ENCODE measurements around the gene POLDIP2. TPM values are rescaled to one million over a fixed set of nuclear protein-coding genes. Genes with fewer than 3 reads are reported as not detected.

Gene POLDIP2
- total RNA-seq, 4 donors from 2014 or later: 54.9 to 95.3 (median 66.5) TPM

DNA sequence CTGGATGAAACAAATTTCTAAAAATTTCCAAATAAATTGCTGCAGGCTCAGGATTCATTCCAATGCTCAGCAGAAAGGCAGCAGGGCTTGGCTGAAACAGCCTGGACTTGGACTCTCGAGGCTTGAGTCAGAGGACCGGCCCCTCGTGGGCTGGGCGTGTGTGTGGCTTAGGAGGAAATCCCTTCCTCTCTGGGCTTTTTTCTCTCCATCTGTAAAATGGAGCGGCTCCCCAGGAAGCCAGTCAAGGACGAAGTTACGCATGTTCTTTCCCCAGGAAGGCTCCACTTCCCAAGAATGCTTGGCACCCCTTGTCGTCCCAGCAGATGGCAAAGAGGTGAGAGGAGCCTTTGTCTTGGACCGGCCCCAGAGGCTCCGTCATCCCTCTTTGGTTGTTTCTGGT is 35.2 kb upstream of the POLDIP2 start:
- Histone ChIP-seq H3K36me3 (peaks cover 0 to 28% (median 8%) of the 10 kb centered on the region in 4 donors), H3K9me3 (no peaks in the 10 kb centered on the region), H3K27ac (no peak overlapping the region), H3K4me3 (no peak overlapping the region), H3K4me1 (no peaks in the 10 kb centered on the region), H3K27me3 (no peaks in the 10 kb centered on the region)
- 80 to 88% methylated on average over 2 to 10 of the region's 10 CpGs for WGBS, 2 donors (ENCODE audit: low coverage in 1 of 2)
- in situ Hi-C loops (cut with MboI; ENCODE audit: low pct_ligation_motif_present in 1 of 4, low pct_unique_long_range_greater_than_20kb in 1 of 4, low sequenced_read_pairs in 3 of 4): no loop called here
- no peak for DNase-seq
- TF ChIP-seq EP300 (IDR thresholded peaks at IDR 0.05; ENCODE audit: low read depth) (no peak), CTCF (IDR thresholded peaks at IDR 0.05) (no peak), POLR2A (IDR thresholded peaks at IDR 0.05) (no peak), POLR2AphosphoS5 (IDR thresholded peaks at IDR 0.05) (no peak)
- intact Hi-C loops (cut with DNase I; ENCODE audit: low total_unique reads): no loop called here

DNA sequence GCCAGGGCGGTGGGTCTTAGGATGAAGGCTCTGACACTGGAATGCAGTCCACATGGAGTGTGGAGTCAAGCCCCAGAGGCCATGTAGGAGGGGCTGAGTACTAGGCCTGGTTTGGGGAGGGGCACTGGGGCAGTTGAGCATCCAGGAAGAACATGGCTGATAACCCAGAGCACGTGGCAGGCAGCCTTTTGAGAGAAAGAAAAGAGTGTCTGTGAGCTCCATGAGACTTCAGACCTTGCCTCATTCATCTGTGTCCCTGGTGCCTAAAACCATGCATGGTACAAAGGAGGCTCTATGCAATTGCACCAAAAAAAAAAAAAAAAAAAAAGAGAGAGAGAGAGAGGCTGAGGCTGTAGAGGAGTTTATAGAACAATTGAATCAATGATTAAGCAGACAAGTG is 34.1 kb upstream of the POLDIP2 start:
- no peaks in the 10 kb centered on the region for H3K4me1 ChIP-seq
- 83 to 94% methylated on average over 1 to 2 of the region's 2 CpGs for WGBS, 2 donors (ENCODE audit: low coverage in 1 of 2)
- no peak for TF ChIP-seq POLR2A (IDR thresholded peaks at IDR 0.05)
- no peak for TF ChIP-seq EP300 (IDR thresholded peaks at IDR 0.05; ENCODE audit: low read depth)
- TF ChIP-seq POLR2AphosphoS5 (IDR thresholded peaks at IDR 0.05): no peak
- TF ChIP-seq CTCF (IDR thresholded peaks at IDR 0.05): no peak
- peaks cover 0 to 28% (median 8%) of the 10 kb centered on the region in 4 donors for H3K36me3 ChIP-seq
- no peak overlapping the region for H3K27ac ChIP-seq
- H3K9me3 ChIP-seq: no peaks in the 10 kb centered on the region
- in situ Hi-C loops (cut with MboI; ENCODE audit: low pct_ligation_motif_present in 1 of 4, low pct_unique_long_range_greater_than_20kb in 1 of 4, low sequenced_read_pairs in 3 of 4) (no loop called here), intact Hi-C loops (cut with DNase I; ENCODE audit: low total_unique reads) (no loop called here)
- no peak for DNase-seq
- H3K27me3 ChIP-seq: no peaks in the 10 kb centered on the region
- no peak overlapping the region for H3K4me3 ChIP-seq

DNA sequence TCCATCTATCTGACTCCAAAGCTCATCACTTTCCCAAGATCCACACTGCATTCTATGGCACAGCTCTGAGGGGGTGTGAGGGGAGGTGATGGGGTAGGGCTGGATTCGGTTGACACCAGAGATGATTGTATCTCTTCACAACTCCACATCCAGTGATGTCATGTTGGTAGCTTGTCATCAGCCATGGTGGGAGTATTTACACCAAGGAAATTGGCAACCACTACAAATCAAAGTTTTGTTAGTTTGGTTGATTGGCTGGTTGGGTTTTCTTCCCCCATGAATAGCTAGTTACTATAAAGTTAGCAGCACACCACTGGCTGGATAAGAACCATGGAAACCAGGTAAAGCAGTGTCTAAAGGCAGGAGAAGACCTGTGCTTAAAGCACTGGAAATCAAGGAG is 33.7 kb upstream of the POLDIP2 start:
- H3K4me3 ChIP-seq: no peak overlapping the region
- intact Hi-C loops (cut with DNase I; ENCODE audit: low total_unique reads): no loop called here
- no peaks in the 10 kb centered on the region for H3K4me1 ChIP-seq
- H3K36me3 ChIP-seq: peaks cover 0 to 28% (median 8%) of the 10 kb centered on the region in 4 donors
- WGBS, 2 donors (ENCODE audit: low coverage in 1 of 2): 96% methylated on average over 1 of the region's 1 CpG; no CpG with 5 or more reads in 1 of the 2 donors
- in situ Hi-C loops (cut with MboI; ENCODE audit: low pct_ligation_motif_present in 1 of 4, low pct_unique_long_range_greater_than_20kb in 1 of 4, low sequenced_read_pairs in 3 of 4): no loop called here
- no peak for DNase-seq
- H3K9me3 ChIP-seq: no peaks in the 10 kb centered on the region
- no peak overlapping the region for H3K27ac ChIP-seq
- TF ChIP-seq POLR2AphosphoS5 (IDR thresholded peaks at IDR 0.05) (no peak), EP300 (IDR thresholded peaks at IDR 0.05; ENCODE audit: low read depth) (no peak), POLR2A (IDR thresholded peaks at IDR 0.05) (no peak), CTCF (IDR thresholded peaks at IDR 0.05) (no peak)
- H3K27me3 ChIP-seq: no peaks in the 10 kb centered on the region

- H3K27ac ChIP-seq: no peak overlapping the region
- intact Hi-C loops (cut with DNase I; ENCODE audit: low total_unique reads): no loop called here
- in situ Hi-C loops (cut with MboI; ENCODE audit: low pct_ligation_motif_present in 1 of 4, low pct_unique_long_range_greater_than_20kb in 1 of 4, low sequenced_read_pairs in 3 of 4): no loop called here
- no peaks in the 10 kb centered on the region for H3K27me3 ChIP-seq
- TF ChIP-seq CTCF (IDR thresholded peaks at IDR 0.05) (no peak), POLR2A (IDR thresholded peaks at IDR 0.05) (no peak)
- no peak overlapping the region for H3K4me3 ChIP-seq
- 96 to 100% methylated on average over 2 of the region's 2 CpGs for WGBS, 2 donors (ENCODE audit: low coverage in 1 of 2)
- no peak for DNase-seq
- H3K4me1 ChIP-seq: peaks cover 0 to under 1% (median 0%) of the 10 kb centered on the region in 4 donors
- no peaks in the 10 kb centered on the region for H3K9me3 ChIP-seq
- peaks cover 0 to 28% (median 8%) of the 10 kb centered on the region in 4 donors for H3K36me3 ChIP-seq
Observed at GRCh38 chr17:28390563-28390962, 33.2 kb upstream of the POLDIP2 start.
